Measurements from ENCODE around the gene FXYD2.
A peak's percentile ranks its signal among the peaks of the same experiment; 100 is the strongest.

FXYD2 gene

GRCh38 chr11:117843666-117844484 is 19.3 kb upstream of the FXYD2 start:
- intact Hi-C loops (cut with DNase I; ENCODE audit: low total_unique reads), result loop anchor here (5.0 kb wide), 2 partner anchors 103 to 208 kb away; no protein-coding TSS in a partner anchor
- H3K4me1 ChIP-seq, result peaks cover 0 to 3% (median 0%) of the 10 kb centered on the region in 4 donors
- no peaks in the 10 kb centered on the region for H3K9me3 ChIP-seq
- DNase-seq, result peak; percentile 80 to 81
- H3K4me3 ChIP-seq, result no peak overlapping the region
- H3K36me3 ChIP-seq, result no peaks in the 10 kb centered on the region
- H3K27me3 ChIP-seq, result no peaks in the 10 kb centered on the region
- TF ChIP-seq CTCF (IDR thresholded peaks at IDR 0.05), result peak; percentile 94 to 97
- H3K27ac ChIP-seq, result no peak overlapping the region

GRCh38 chr11:117842131-117842941 is 17.8 kb upstream of the FXYD2 start:
- intact Hi-C loops (cut with DNase I; ENCODE audit: low total_unique reads), result loop anchor here (5.0 kb wide), 2 partner anchors 105 to 210 kb away; no protein-coding TSS in a partner anchor
- H3K4me3 ChIP-seq, result no peak overlapping the region
- TF ChIP-seq CTCF (IDR thresholded peaks at IDR 0.05), result no peak
- H3K4me1 ChIP-seq, result peaks cover 0 to 3% (median 0%) of the 10 kb centered on the region in 4 donors
- no peak overlapping the region for H3K27ac ChIP-seq
- DNase-seq, result peak; percentile 71 to 75
- H3K27me3 ChIP-seq, result peaks cover 0 to 8% of the 10 kb centered on the region in 2 donors
- H3K9me3 ChIP-seq, result no peaks in the 10 kb centered on the region
- H3K36me3 ChIP-seq, result peaks cover 0 to 5% (median 0%) of the 10 kb centered on the region in 3 donors

GRCh38 chr11:117841551-117842031 is 17.0 kb upstream of the FXYD2 start:
- H3K27me3 ChIP-seq, result peaks cover 0 to 10% of the 10 kb centered on the region in 2 donors
- no peaks in the 10 kb centered on the region for H3K9me3 ChIP-seq
- TF ChIP-seq CTCF (IDR thresholded peaks at IDR 0.05), result no peak
- H3K36me3 ChIP-seq, result peaks cover 0 to 5% (median 0%) of the 10 kb centered on the region in 3 donors
- intact Hi-C loops (cut with DNase I; ENCODE audit: low total_unique reads), result loop anchor here (5.0 kb wide), 2 partner anchors 106 to 211 kb away; no protein-coding TSS in a partner anchor
- H3K4me1 ChIP-seq, result peaks cover 0 to 3% (median 0%) of the 10 kb centered on the region in 4 donors
- no peak overlapping the region for H3K27ac ChIP-seq
- peak; percentile 16 to 64 for DNase-seq
- no peak overlapping the region for H3K4me3 ChIP-seq

GRCh38 chr11:117840881-117841550 is 16.5 kb upstream of the FXYD2 start:
- H3K36me3 ChIP-seq, result peaks cover 0 to 5% (median 0%) of the 10 kb centered on the region in 3 donors
- no peak overlapping the region for H3K4me3 ChIP-seq
- DNase-seq, result peak in 1 of 2 donors; percentile 42
- H3K27ac ChIP-seq, result no peak overlapping the region
- H3K4me1 ChIP-seq, result peaks cover 0 to 3% (median 0%) of the 10 kb centered on the region in 4 donors
- no peaks in the 10 kb centered on the region for H3K9me3 ChIP-seq
- TF ChIP-seq CTCF (IDR thresholded peaks at IDR 0.05), result no peak
- peaks cover 0 to 15% of the 10 kb centered on the region in 2 donors for H3K27me3 ChIP-seq
- intact Hi-C loops (cut with DNase I; ENCODE audit: low total_unique reads), result loop anchor here (5.0 kb wide), 2 partner anchors 106 to 211 kb away; no protein-coding TSS in a partner anchor

Measured in tibial artery (tissue), 4 donors.